Neural crest cell (in vitro differentiated cells): ENCODE results near the gene CYP27A1. TPM values are rescaled to one million over a fixed set of nuclear protein-coding genes. Genes with fewer than 3 reads are reported as not detected.

ENCODE experiments used
- DNase-seq: peaks from one replicate; pipeline ENCODE4 v3.0.0; 2021; ENCODE audit warnings: low read depth, mixed read lengths, low spot score
- H3K27ac Mint-ChIP-seq: one replicate; pipeline ENCODE4 v1.8.0; 2021; ENCODE audit warnings: mild to moderate bottlenecking, mixed read lengths; ENCODE audit not compliant: unreplicated experiment
- H3K27me3 Mint-ChIP-seq: 2 replicates; pipeline ENCODE4 v1.8.0; 2021; ENCODE audit warnings: low read depth, mild to moderate bottlenecking, mixed read lengths
- H3K36me3 Mint-ChIP-seq: 2 replicates; pipeline ENCODE4 v1.8.0; 2021; ENCODE audit warnings: low read depth, mild to moderate bottlenecking, mixed read lengths
- H3K4me1 Mint-ChIP-seq: 2 replicates; pipeline ENCODE4 v1.8.0; 2021; ENCODE audit warnings: mixed read lengths
- H3K4me3 Mint-ChIP-seq: one replicate; pipeline ENCODE4 v1.8.0; 2021; ENCODE audit warnings: mild to moderate bottlenecking, mixed read lengths
- H3K9me3 Mint-ChIP-seq: 2 replicates; pipeline ENCODE4 v1.8.0; 2021; ENCODE audit warnings: mixed read lengths
- CTCF ChIP-seq: fragments of 200-600 bp; sonication (generic); conservative IDR thresholded peaks from 2 replicates; pipeline ENCODE4 v1.5.0; 2021; ENCODE audit warnings: antibody characterized with exemption, mild to moderate bottlenecking
- total RNA-seq: library from RNA; stranded (reverse); gene quantifications from 2 replicates; pipeline ENCODE4 v1.2.1, GENCODE V29; 2021

Gene CYP27A1
- total RNA-seq, 1 donor from 2014 or later = 3.2 TPM

- H3K27me3 Mint-ChIP-seq = peaks cover 28% of the 10 kb centered on the region
- H3K9me3 Mint-ChIP-seq = no peaks in the 10 kb centered on the region
- no peak for TF ChIP-seq CTCF
- no peak overlapping the region for H3K4me3 Mint-ChIP-seq
- peaks cover 2% of the 10 kb centered on the region for H3K36me3 Mint-ChIP-seq
- H3K4me1 Mint-ChIP-seq = peaks cover 17% of the 10 kb centered on the region
- DNase-seq = no peak
- H3K27ac Mint-ChIP-seq = no peak overlapping the region
These were observed 3.2 kb downstream of the CYP27A1 start for GRCh38 chr2:218785103-218785502.

- H3K9me3 Mint-ChIP-seq = no peaks in the 10 kb centered on the region
- H3K27me3 Mint-ChIP-seq = peaks cover 23% of the 10 kb centered on the region
- no peak overlapping the region for H3K4me3 Mint-ChIP-seq
- peaks cover 2% of the 10 kb centered on the region for H3K36me3 Mint-ChIP-seq
- H3K4me1 Mint-ChIP-seq = peaks cover 11% of the 10 kb centered on the region
- no peak for TF ChIP-seq CTCF
- H3K27ac Mint-ChIP-seq = no peak overlapping the region
- no peak for DNase-seq
These were observed 4.2 kb downstream of the CYP27A1 start for GRCh38 chr2:218786133-218786532.

DNA sequence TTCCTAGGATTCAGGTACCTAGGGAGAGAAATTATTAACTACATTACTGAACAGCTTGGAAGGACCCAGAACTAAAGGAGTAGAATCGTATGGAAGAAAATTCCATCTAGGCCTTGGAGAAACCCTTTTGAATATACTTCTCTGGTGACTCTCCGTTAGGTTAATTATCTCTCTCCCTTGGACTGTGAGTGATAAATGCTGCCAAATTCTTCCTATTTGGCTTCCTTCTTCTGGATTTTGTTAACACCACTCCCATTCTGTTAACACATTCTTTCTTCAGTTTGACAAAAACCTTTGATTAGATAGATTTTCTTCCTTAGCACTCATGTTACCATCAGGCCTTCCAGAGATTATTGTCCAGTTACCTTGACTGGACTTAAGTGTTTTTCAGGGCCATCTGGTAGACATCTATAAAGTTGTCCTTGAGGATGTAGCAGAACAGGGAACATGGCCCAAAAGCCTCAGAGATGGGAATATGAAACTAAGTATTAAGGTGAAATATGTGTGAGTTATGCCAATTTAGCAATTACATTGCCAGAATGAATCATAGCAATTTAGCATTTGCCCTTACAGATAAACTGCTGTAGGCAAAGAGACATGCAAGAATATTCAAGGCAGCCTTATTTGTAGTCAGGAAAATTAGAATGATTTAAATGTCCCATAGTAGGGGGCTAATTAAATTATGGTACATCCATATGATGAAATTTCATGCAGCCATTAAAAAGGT, 6.7 kb downstream of the CYP27A1 start:
- Mint-ChIP-seq H3K36me3 (peaks cover 1% of the 10 kb centered on the region), H3K27me3 (peaks cover 4% of the 10 kb centered on the region), H3K4me3 (no peak overlapping the region), H3K9me3 (no peaks in the 10 kb centered on the region), H3K27ac (no peak overlapping the region), H3K4me1 (no peaks in the 10 kb centered on the region)
- no peak for TF ChIP-seq CTCF
- DNase-seq = no peak

DNA sequence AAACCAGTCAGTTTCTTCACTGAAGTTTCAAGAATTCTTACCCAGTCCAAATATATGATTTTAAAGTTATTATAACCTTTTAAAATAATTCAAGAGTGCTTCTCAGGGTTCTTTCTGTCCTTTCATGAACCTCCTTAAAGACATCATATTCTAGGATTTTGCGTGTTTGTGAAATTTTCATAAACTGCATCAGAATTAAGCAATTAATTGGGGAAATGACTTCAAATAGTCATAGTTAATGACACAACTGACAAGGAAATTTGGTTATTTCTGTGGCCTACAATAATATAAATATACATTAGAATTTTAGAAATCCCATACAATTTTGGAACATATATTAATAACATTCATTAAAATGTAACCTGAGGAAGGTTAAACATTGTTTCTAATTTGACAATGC, 10.5 kb downstream of the CYP27A1 start:
- no peaks in the 10 kb centered on the region for H3K27me3 Mint-ChIP-seq
- TF ChIP-seq CTCF = no peak
- no peaks in the 10 kb centered on the region for H3K9me3 Mint-ChIP-seq
- no peak overlapping the region for H3K4me3 Mint-ChIP-seq
- DNase-seq = no peak
- no peaks in the 10 kb centered on the region for H3K36me3 Mint-ChIP-seq
- H3K27ac Mint-ChIP-seq = no peak overlapping the region
- H3K4me1 Mint-ChIP-seq = no peaks in the 10 kb centered on the region

GRCh38 chr2:218796691-218797090, 14.7 kb downstream of the CYP27A1 start:
- Mint-ChIP-seq H3K9me3 (no peaks in the 10 kb centered on the region), H3K36me3 (no peaks in the 10 kb centered on the region), H3K4me1 (no peaks in the 10 kb centered on the region), H3K27ac (no peak overlapping the region), H3K27me3 (peaks cover 4% of the 10 kb centered on the region), H3K4me3 (no peak overlapping the region)
- DNase-seq = no peak
- no peak for TF ChIP-seq CTCF
